NB4 (cell line): ENCODE measurements around the gene LCMT1.
"Not testable (repeated sequence)": the region's sequence is repeated elsewhere in the genome, so short reads cannot be mapped to it uniquely, and the experiment has no call there.

Source experiments
- DNase-seq: peaks from one replicate; pipeline ENCODE4 v3.0.0; 2010; ENCODE audit warnings: low read depth
- H3K4me3 ChIP-seq: one replicate; pipeline ENCODE4 v1.5.1; 2011; ENCODE audit warnings: mild to moderate bottlenecking, low read depth, low read length, moderate library complexity
- MAX ChIP-seq: IDR thresholded peaks from 2 replicates; pipeline ENCODE4 v1.6.1; 2011; ENCODE audit warnings: low read depth, low read length
- MYC ChIP-seq: IDR thresholded peaks from 2 replicates; pipeline ENCODE4 v1.6.1; 2011; ENCODE audit warnings: low read depth, low read length
- POLR2A ChIP-seq: IDR thresholded peaks from 2 replicates; pipeline ENCODE4 v1.6.1; 2011; ENCODE audit warnings: mild to moderate bottlenecking; ENCODE audit not compliant: insufficient read length; ENCODE audit errors: extremely low read depth
- TF ChIP-seq, protein P1 (sequence below): IDR thresholded peaks from one replicate; pipeline ENCODE4 v1.5.1; 2012; ENCODE audit warnings: low read depth, low read length

LCMT1 gene

GRCh38 chr16:25157271-25157875 lies 45.8 kb downstream of the LCMT1 start:
- no peak overlapping the region for H3K4me3 ChIP-seq
- DNase-seq = no peak

GRCh38 chr16:25158401-25158800 lies 46.9 kb downstream of the LCMT1 start:
- no peak overlapping the region for H3K4me3 ChIP-seq
- DNase-seq = no peak
- no peak for TF ChIP-seq MYC
- no peak for TF ChIP-seq MAX
- no peak for TF ChIP-seq POLR2A
- TF ChIP-seq, protein P1, sequence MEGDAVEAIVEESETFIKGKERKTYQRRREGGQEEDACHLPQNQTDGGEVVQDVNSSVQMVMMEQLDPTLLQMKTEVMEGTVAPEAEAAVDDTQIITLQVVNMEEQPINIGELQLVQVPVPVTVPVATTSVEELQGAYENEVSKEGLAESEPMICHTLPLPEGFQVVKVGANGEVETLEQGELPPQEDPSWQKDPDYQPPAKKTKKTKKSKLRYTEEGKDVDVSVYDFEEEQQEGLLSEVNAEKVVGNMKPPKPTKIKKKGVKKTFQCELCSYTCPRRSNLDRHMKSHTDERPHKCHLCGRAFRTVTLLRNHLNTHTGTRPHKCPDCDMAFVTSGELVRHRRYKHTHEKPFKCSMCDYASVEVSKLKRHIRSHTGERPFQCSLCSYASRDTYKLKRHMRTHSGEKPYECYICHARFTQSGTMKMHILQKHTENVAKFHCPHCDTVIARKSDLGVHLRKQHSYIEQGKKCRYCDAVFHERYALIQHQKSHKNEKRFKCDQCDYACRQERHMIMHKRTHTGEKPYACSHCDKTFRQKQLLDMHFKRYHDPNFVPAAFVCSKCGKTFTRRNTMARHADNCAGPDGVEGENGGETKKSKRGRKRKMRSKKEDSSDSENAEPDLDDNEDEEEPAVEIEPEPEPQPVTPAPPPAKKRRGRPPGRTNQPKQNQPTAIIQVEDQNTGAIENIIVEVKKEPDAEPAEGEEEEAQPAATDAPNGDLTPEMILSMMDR = no peak

More at GRCh38 chr16:25157271-25157875, 45.8 kb downstream of the LCMT1 start:
- TF ChIP-seq POLR2A (no peak), MYC (no peak), MAX (no peak)
- TF ChIP-seq, protein P1 = no peak

DNA sequence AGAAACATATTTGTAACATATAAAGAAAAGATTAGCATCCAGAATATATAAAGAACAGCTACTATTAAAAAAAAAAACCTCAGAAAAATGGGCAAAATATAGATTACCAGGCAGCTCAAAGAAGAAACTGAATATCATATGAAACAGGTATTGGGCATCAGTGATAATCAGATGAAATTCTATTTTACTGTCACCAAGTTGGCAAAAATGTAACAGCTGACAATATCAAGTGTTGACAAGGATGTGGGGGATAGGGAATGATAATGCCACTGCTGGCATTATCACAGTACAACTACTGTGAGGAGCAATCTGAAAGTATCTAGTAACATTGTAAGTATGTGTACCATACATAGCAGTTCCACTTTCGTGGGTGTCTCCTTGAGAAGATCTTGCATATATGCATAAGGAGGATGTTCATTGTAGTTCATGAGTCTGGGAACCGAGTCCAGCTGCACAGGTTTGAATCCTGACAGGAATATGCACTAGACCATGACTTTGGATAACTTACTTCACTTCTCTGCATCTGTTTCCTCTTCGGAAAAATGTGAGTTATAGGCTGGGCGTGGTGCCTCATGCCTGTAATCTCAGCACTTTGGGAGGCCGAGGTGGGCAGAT lies 50.3 kb downstream of the LCMT1 start:
- H3K4me3 ChIP-seq = no peak overlapping the region
- no peak for DNase-seq
- TF ChIP-seq, protein P1 = no peak
- no peak for TF ChIP-seq MAX
- no peak for TF ChIP-seq POLR2A
- no peak for TF ChIP-seq MYC

- TF ChIP-seq MYC (no peak), MAX (no peak), POLR2A (no peak)
- TF ChIP-seq, protein P1 = no peak
- H3K4me3 ChIP-seq = no peak overlapping the region
- no peak for DNase-seq
Observed at GRCh38 chr16:25163683-25164082, 52.1 kb downstream of the LCMT1 start.

- H3K4me3 ChIP-seq = no peak overlapping the region
- TF ChIP-seq MYC (no peak), MAX (no peak), POLR2A (no peak)
- TF ChIP-seq, protein P1 = no peak
- DNase-seq = no peak
Observed at GRCh38 chr16:25165284-25165683, 53.7 kb downstream of the LCMT1 start.

- not testable (repeated sequence) for DNase-seq, H3K4me3 ChIP-seq
Observed at GRCh38 chr16:25167920-25168319, 56.4 kb downstream of the LCMT1 start.
